PFSK-1 (cell line): Measurements from ENCODE around the gene STXBP1.

Experiments used
- FOXP2 ChIP-seq: optimal IDR thresholded peaks from 2 replicates; pipeline ENCODE3; 2011; ENCODE audit warnings: borderline replicate concordance, control low read depth, inconsistent platforms; ENCODE audit not compliant: insufficient read depth; ENCODE audit errors: extremely low read length, extremely low read depth
- POLR2AphosphoS5 ChIP-seq: IDR thresholded peaks from 2 replicates; pipeline ENCODE4 v1.6.1; 2012; ENCODE audit warnings: low read depth, mild to moderate bottlenecking, control low read depth, low read length, moderate library complexity
- REST ChIP-seq, 2 experiments: IDR thresholded peaks; 2 replicates each; pipeline versions ENCODE4 v1.6.1 to v1.8.0; 2011 to 2012; ENCODE audit warnings: low read depth in 2 of 2, low read length in 2 of 2, control low read depth in 1 of 2, inconsistent platforms in 1 of 2, mild to moderate bottlenecking in 1 of 2, moderate library complexity in 1 of 2; ENCODE audit not compliant: insufficient read depth in 1 of 2
- SIN3A ChIP-seq: IDR thresholded peaks from 2 replicates; pipeline ENCODE4 v1.6.1; 2012; ENCODE audit warnings: mild to moderate bottlenecking, low read length, moderate library complexity, borderline replicate concordance; ENCODE audit not compliant: insufficient read depth
- TAF1 ChIP-seq: IDR thresholded peaks from 2 replicates; pipeline ENCODE4 v1.6.1; 2012; ENCODE audit warnings: low read length, control low read depth, borderline replicate concordance; ENCODE audit not compliant: insufficient read depth

The STXBP1 gene

DNA sequence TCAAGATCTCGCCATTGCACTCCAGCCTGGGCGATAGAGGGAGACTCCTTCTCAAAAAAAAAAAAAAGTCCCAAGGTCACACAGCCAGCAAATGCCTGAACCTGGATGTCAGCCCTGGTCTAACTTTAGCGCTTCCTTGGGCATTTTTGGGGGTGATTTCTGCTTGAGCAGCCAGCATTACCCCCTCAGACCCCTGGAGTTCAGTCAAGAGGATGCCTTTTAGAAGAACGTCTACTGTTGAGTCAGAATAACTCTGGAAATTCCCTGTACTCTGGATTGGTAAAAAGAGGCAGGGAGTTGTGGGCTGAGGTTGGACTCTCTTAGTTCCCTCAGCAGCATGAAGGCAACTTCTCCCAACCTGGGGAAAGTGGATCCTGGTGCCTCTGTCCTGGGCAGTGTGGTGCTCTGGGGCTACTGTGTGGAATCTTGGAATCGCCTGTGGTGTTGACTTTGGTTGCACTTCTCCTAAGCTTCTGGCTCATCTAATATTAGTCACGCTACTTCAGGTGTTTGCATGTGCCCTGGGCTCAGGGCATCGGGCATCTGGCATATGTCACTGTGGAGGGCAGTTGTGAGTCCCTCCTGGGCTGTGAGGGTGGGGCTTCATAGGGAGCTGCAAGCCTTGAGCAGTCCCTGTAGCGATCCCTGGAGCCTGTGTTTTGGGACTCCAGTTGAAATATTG, 32.2 kb downstream of the STXBP1 start:
- no peak for TF ChIP-seq REST (IDR thresholded peaks at IDR 0.05; ENCODE audit: insufficient read depth in 1 of 2, low read depth in 2 of 2, low read length in 2 of 2)

GRCh38 chr9:127644943-127645342, 32.9 kb downstream of the STXBP1 start:
- TF ChIP-seq FOXP2 (no peak), REST (IDR thresholded peaks at IDR 0.05; ENCODE audit: insufficient read depth in 1 of 2, low read depth in 2 of 2, low read length in 2 of 2) (no peak), SIN3A (no peak), TAF1 (no peak), POLR2AphosphoS5 (no peak)

GRCh38 chr9:127647451-127647850, 35.4 kb downstream of the STXBP1 start:
- TF ChIP-seq REST (IDR thresholded peaks at IDR 0.05; ENCODE audit: insufficient read depth in 1 of 2, low read depth in 2 of 2, low read length in 2 of 2), result no peak
- TF ChIP-seq SIN3A, result no peak
- no peak for TF ChIP-seq TAF1
- no peak for TF ChIP-seq FOXP2
- no peak for TF ChIP-seq POLR2AphosphoS5

- no peak for TF ChIP-seq POLR2AphosphoS5
- no peak for TF ChIP-seq SIN3A
- TF ChIP-seq TAF1, result no peak
- no peak for TF ChIP-seq FOXP2
- TF ChIP-seq REST (IDR thresholded peaks at IDR 0.05; ENCODE audit: insufficient read depth in 1 of 2, low read depth in 2 of 2, low read length in 2 of 2), result no peak
These were observed 38.4 kb downstream of the STXBP1 start for GRCh38 chr9:127650518-127650917.
